Fibroblast of skin of back (primary cell): ENCODE data around the gene TMEM243.

ENCODE experiments used
- DNase-seq: peaks from one replicate; pipeline ENCODE4 v3.0.0-alpha.2; 2013

TMEM243 gene

DNA sequence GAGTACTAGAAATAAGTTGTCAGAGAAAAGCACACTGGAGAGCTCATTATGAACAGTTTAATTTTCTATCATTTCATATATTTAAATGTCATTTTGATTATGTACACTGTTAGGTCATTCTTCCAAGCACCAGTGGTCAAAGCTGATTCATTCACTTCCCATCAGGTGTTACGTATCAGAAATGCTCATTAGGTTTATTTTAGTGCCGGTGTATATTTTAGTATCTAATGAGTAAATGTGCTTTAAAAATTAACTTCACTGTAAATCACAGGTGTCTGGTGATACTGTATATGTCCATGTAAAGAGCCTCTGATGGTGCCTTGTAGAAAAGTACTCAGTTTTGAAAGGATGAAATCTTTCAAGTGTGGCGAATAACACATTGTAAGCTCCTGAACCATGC is 63.7 kb downstream of the TMEM243 start:
- DNase-seq, result no peak

GRCh38 chr7:87154569-87154968 is 65.0 kb downstream of the TMEM243 start:
- no peak for DNase-seq

DNA sequence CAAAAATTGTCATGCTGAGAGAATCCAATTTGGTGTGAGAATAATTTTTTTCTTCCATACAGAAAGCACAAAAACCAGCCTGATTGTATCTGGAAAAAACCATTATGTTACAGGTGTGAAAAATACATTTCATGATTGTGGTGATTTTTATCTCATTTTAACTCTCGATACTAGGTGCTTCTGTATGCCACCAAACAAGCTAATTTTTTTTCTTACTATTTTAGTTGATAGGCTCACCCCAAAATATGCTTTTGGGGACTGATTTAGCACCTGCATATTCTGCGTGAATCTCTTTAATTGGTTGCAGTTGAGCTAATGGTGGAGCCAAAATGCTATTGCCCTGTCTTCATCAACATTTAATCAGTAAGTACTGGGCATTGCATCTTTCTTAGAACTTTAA is 65.4 kb downstream of the TMEM243 start:
- no peak for DNase-seq

DNA sequence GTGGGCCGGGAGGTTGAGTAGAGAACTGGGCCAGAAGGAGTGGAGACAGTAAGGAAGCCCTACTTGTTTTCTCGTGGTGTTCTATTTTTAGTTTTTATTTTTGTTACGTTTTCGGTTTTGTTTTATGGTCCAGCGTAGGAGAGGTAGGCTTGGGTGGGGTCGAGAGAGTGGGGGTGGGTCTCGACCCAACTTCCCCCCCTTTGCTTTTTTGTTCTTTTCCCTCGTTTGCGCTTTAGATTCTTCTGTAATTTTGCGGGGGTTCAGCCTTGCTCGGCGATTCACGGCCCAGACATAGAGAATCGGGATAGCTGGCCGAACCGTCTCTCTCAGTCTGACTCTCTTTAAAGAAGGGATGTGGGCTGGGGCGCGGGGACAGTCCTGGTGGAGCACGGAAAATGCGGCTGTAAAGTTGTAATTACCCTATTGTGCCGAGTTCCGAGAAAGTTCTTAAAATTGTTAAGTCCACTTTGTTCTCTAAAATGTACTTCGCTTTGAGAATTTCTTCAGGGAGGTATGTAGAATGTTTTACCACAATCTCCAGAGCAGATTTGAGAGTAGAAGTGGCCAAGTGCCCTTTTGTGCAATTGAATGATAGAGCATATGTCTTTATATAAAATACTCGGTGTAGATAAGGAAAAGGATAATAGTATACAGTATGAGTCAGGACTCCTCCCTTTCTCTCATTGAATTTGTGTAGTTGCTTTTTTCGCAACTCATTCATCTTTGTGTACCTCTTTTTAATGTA is 66.5 kb downstream of the TMEM243 start:
- peak; percentile 35 for DNase-seq

GRCh38 chr7:87152112-87152896 is 67.2 kb downstream of the TMEM243 start, which contains the start of gene DMTF1:
DMTF1 (plus strand) TSS chr7:87152453; CDS start chr7:87164942, 12,489 bp downstream.
- DNase-seq, result peak; percentile 98

GRCh38 chr7:87151729-87152111 is 67.8 kb downstream of the TMEM243 start:
- no peak for DNase-seq

- peak; percentile 2 for DNase-seq
Observed at GRCh38 chr7:87151002-87151728, 68.4 kb downstream of the TMEM243 start.

- no peak for DNase-seq
Observed at GRCh38 chr7:87148332-87148955, 71.1 kb downstream of the TMEM243 start.

- DNase-seq, result no peak
Observed at GRCh38 chr7:87147500-87147899, 72.0 kb downstream of the TMEM243 start.

GRCh38 chr7:87146740-87147386 is 72.7 kb downstream of the TMEM243 start:
- DNase-seq, result no peak
